GM12878 (cell line): ENCODE data around the gene LARGE1.

Experiments used
- ASH2L ChIP-seq: fragments of 300-600, 200-600 bp; sonication (generic); IDR thresholded peaks from 2 replicates; pipeline ENCODE4 v1.6.1; 2017; ENCODE audit warnings: low read depth, mild to moderate bottlenecking, borderline replicate concordance
- CHD4 ChIP-seq: fragments of 200-600 bp; sonication (generic); IDR thresholded peaks from 2 replicates; pipeline ENCODE4 v1.6.1; 2016; ENCODE audit warnings: mild to moderate bottlenecking
- FOS ChIP-seq: IDR thresholded peaks from 3 replicates; pipeline ENCODE4 v1.6.1; 2011; ENCODE audit warnings: borderline replicate concordance; ENCODE audit not compliant: insufficient read length; ENCODE audit errors: extremely low read depth
- MXI1 ChIP-seq: fragments of 150-350 bp; IDR thresholded peaks from 2 replicates; pipeline ENCODE4 v1.6.1; 2011; ENCODE audit warnings: low read depth, mild to moderate bottlenecking, inconsistent platforms, low read length, improper control_type of control experiment
- MYC ChIP-seq: IDR thresholded peaks from 2 replicates; pipeline ENCODE4 v1.6.1; 2011; ENCODE audit warnings: mild to moderate bottlenecking, low read length, moderate library complexity, inconsistent platforms; ENCODE audit not compliant: insufficient read depth, insufficient replicate concordance, insufficient read length, severe bottlenecking
- POLR2AphosphoS5 ChIP-seq: IDR thresholded peaks from 2 replicates; pipeline ENCODE4 v1.6.1; 2011; ENCODE audit warnings: mild to moderate bottlenecking, low read length, inconsistent platforms
- RBBP5 ChIP-seq: fragments of 200-600 bp; sonication (generic); conservative IDR thresholded peaks from 2 replicates; pipeline ENCODE4 v1.6.1; 2016
- SREBF2 ChIP-seq: IDR thresholded peaks from 2 replicates; pipeline ENCODE4 v1.6.1; 2012; ENCODE audit warnings: mild to moderate bottlenecking, low read length
- YY1 ChIP-seq: IDR thresholded peaks from 2 replicates; pipeline ENCODE4 v1.6.1; 2011; ENCODE audit warnings: low read depth, mild to moderate bottlenecking, low read length
- ZNF274 ChIP-seq: IDR thresholded peaks from one replicate; pipeline ENCODE4 v1.8.0; 2011; ENCODE audit not compliant: insufficient read length, insufficient read depth
- TF ChIP-seq, protein P1 (sequence below), 3 experiments: IDR thresholded peaks in 2 of 3; conservative IDR thresholded peaks in 1 of 3; 2 replicates each; pipeline ENCODE4 v1.5.1; 2011; ENCODE audit warnings: low read depth in 3 of 3, low read length in 3 of 3, mild to moderate bottlenecking in 3 of 3, control low read depth in 2 of 3, moderate library complexity in 2 of 3, inconsistent platforms in 1 of 3, mixed read lengths in 1 of 3; ENCODE audit not compliant: control insufficient read depth in 2 of 3, insufficient read depth in 1 of 3; ENCODE audit errors: extremely low read depth in 1 of 3
- TF ChIP-seq, protein P2 (sequence below): IDR thresholded peaks from 2 replicates; pipeline ENCODE4 v1.6.1; 2012; ENCODE audit warnings: low read length, inconsistent platforms

DNA sequence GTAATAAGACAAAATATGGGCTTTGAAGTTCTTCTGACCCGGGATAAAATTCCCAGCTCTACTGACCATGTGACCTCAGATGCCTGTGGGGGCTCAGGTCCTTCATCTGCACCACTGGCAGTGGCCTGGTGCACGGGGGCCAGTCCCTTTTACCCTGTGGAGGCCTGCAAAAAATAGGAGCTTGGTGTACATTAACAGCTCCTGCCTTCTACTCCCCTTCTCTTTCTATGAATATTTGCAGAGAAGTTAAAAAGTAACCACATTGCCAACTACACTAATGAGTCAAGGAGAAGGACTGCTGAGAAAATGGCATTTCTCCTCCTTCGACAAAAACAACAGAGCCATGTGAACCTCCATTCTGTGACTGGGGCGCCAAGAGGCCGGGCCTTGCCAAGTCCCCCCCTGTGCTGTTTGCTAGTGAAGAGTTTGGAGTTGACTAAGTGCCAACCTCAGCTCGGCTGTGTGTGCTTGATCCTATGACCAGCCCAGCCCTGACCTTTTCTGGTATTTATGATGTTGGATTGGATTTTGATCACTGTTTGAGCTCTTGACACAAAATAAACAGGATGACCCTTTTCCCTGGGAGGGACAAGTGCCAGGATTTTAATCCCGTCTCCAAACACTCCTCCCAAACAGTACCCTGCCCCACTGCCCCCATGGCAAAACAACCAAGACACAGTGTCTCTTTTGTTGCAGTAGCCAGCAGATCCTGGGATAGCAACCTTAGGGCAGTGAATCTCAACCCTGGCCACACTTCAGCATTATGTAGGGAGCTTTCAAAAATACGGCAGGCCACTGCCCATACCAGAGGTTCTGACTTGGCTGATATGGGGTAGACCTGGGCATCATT is 380.1 kb downstream of the LARGE1 start:
- no peak for TF ChIP-seq MXI1
- TF ChIP-seq ASH2L = no peak
- no peak for TF ChIP-seq MYC
- no peak for TF ChIP-seq RBBP5
- TF ChIP-seq, protein P1, sequence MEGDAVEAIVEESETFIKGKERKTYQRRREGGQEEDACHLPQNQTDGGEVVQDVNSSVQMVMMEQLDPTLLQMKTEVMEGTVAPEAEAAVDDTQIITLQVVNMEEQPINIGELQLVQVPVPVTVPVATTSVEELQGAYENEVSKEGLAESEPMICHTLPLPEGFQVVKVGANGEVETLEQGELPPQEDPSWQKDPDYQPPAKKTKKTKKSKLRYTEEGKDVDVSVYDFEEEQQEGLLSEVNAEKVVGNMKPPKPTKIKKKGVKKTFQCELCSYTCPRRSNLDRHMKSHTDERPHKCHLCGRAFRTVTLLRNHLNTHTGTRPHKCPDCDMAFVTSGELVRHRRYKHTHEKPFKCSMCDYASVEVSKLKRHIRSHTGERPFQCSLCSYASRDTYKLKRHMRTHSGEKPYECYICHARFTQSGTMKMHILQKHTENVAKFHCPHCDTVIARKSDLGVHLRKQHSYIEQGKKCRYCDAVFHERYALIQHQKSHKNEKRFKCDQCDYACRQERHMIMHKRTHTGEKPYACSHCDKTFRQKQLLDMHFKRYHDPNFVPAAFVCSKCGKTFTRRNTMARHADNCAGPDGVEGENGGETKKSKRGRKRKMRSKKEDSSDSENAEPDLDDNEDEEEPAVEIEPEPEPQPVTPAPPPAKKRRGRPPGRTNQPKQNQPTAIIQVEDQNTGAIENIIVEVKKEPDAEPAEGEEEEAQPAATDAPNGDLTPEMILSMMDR (IDR thresholded peaks at IDR 0.05 in 2 of 3, conservative IDR thresholded peaks at IDR 0.05 in 1 of 3; ENCODE audit: control insufficient read depth in 2 of 3, extremely low read depth in 1 of 3, insufficient read depth in 1 of 3, low read depth in 3 of 3, low read length in 3 of 3) = no peak
- no peak for TF ChIP-seq POLR2AphosphoS5
- no peak for TF ChIP-seq ZNF274
- TF ChIP-seq, protein P2, sequence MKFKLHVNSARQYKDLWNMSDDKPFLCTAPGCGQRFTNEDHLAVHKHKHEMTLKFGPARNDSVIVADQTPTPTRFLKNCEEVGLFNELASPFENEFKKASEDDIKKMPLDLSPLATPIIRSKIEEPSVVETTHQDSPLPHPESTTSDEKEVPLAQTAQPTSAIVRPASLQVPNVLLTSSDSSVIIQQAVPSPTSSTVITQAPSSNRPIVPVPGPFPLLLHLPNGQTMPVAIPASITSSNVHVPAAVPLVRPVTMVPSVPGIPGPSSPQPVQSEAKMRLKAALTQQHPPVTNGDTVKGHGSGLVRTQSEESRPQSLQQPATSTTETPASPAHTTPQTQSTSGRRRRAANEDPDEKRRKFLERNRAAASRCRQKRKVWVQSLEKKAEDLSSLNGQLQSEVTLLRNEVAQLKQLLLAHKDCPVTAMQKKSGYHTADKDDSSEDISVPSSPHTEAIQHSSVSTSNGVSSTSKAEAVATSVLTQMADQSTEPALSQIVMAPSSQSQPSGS = no peak
- no peak for TF ChIP-seq CHD4
- TF ChIP-seq SREBF2 = no peak
- no peak for TF ChIP-seq YY1
- TF ChIP-seq FOS = no peak
